GM23248 (cell line): ENCODE data around the gene PIP4K2A.

ENCODE experiments used
- EZH2 ChIP-seq: fragments of 200-600 bp; sonication (generic); IDR thresholded peaks from 2 replicates; pipeline ENCODE4 v1.6.1; 2018; ENCODE audit warnings: antibody characterized with exemption, mild to moderate bottlenecking; ENCODE audit not compliant: insufficient read depth, poor library complexity, severe bottlenecking
- EZH2phosphoT487 ChIP-seq: fragments of 200-600 bp; sonication (generic); IDR thresholded peaks from 2 replicates; pipeline ENCODE4 v1.6.1; 2018; ENCODE audit warnings: antibody characterized with exemption, moderate library complexity, mild to moderate bottlenecking, low read depth; ENCODE audit not compliant: insufficient read depth

DNA sequence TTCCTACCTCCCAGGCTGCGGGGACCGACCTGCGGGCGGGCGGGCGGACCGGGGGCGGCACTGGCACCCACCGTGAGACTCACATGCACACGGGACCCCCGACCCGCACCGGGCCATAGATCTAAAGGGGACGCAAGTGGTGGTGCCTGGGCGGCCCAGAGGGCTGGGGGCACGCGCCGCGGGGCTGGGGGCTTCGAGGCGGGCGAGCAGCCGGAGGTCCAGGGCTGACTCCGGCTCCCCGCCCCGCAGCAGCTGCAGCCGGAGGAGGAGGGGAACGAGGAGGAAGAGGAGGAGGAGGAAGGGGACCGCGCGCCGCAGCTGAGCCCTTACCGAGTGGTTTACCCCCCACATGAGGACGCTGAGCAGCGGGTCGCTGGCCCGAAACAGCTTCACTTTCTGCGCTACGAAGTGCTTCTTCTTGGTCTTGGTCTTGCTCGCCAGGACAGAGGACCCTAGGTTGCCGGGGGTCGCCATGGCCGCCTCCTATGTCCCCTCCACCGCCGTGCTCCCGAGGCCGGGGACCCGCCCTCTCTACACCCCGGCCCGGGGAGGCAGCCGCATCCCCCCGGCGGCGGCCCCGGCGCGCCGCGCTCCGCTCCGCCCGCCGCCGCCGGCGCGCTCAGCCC is 412 bp downstream of the PIP4K2A start:
- TF ChIP-seq EZH2 = no peak
- no peak for TF ChIP-seq EZH2phosphoT487
